GM19238 (cell line): ENCODE results near the gene HSPA1A.
"Not testable (repeated sequence)": the region's sequence is repeated elsewhere in the genome, so short reads cannot be mapped to it uniquely, and the experiment has no call there.

Experiments used
- DNase-seq: peaks from one replicate; pipeline ENCODE4 v3.0.0; 2011; ENCODE audit warnings: low spot score; ENCODE audit not compliant: insufficient read length

The HSPA1A gene

GRCh38 chr6:31862344-31863235 is 47.2 kb downstream of the HSPA1A start, which contains the start of gene NEU1:
Gene NEU1, minus strand, starts transcription at chr6:31862821. Its CDS starts 45 bp downstream, at chr6:31862776.
- DNase-seq = peak; percentile 99

- not testable (repeated sequence) for DNase-seq
These were observed 48.8 kb downstream of the HSPA1A start for GRCh38 chr6:31864123-31864562.

- no peak for DNase-seq
These were observed 49.5 kb downstream of the HSPA1A start for GRCh38 chr6:31864818-31865204.

GRCh38 chr6:31865205-31866118 is 50.1 kb downstream of the HSPA1A start:
- DNase-seq = no peak
